Cerebellar cortex (tissue), 1 donor: Measurements from ENCODE around the gene SUN1.
"Not testable (repeated sequence)": the region's sequence is repeated elsewhere in the genome, so short reads cannot be mapped to it uniquely, and the experiment has no call there.

Experiments
- DNase-seq: peaks from one replicate; pipeline ENCODE4 v3.0.0-alpha.2; 2015; ENCODE audit warnings: low spot score

The SUN1 gene

GRCh38 chr7:832167-832967 is at the start of gene SUN1:
SUN1 (plus strand) TSS chr7:832476; CDS start chr7:832525, 49 bp downstream.
- no peak for DNase-seq

DNA sequence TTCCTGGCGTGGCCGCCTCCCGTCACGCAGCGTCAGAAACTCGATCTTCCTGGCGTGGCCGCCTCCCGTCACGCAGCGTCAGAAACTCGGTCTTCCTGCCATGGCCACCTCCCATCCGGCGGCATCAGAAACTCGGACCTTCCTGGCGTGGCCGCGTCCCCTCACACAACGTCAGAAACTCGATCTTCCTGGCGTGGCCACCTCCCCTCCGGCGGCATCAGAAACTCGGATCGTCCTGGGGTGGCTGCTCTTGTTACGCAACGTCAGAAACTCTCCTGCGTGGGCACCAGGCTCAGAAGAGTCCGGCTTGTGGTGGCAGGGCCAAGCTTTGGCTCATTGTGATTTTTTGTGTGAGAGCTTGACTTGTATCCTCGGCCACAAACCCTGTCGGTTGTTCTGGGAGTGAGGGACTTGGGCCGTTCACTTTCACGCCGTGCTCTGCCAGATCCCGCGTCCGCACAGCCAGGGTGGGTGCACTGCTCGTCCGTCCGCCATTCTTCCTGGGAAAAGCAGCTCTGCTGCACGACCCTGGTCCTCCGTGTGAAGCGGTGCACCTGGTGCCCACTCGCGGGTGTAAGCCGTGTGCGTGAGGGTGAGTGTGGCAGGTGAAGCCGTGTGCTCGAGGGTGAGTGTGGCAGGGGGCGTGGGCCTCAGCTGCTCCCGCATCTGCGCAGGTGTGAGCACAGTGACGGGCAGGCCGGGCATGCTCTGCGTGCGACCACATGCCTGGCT is 49.4 kb upstream of the SUN1 start:
- no peak for DNase-seq

DNA sequence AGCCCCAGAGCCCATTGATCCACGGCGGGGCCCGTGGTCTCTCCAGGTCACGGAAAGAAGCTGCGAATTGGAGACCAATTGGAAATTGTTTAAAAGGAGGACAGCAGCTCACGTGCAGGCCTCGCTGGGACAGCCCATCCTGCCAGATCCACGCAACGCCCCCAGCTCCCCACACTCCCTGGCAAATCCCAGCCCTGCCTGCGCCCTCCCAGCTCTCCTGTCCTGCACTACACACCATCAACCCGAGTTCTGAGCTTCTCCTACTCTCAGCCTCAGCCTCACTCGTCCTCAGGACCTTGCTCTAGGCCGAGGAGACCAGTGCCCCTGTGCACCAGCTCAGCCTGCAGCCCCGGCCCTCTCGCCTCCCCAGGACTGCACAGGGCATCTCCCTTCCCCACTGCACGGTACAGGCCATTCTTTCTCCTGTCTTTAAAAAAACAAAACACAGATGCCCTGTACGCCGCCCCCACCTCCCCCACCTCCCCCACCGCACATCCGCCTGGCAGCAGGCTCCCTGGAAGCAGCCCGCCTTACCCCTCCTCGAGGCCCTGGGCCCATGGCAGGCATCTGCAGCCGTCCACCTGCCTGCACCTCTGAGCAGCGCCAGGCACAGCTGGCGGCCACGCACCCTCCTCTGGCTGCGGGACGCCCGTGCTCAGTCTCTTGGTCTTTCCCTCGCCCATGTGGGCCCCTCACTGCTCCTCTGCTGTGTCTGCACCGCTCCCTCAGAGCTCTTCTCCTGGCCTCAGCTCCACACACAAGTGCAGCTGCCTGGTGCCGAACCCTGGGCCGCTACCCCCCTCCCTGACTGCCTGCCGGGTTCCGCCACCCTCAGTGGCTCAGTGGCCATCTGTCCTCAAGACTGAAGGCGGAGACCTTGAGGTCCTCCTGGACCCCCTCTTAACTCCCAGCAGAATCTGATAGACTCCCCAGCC is 48.5 kb upstream of the SUN1 start:
- no peak for DNase-seq

- no peak for DNase-seq
Measured at GRCh38 chr7:784971-785370, 47.3 kb upstream of the SUN1 start.

- no peak for DNase-seq
Measured at GRCh38 chr7:785416-785815, 46.9 kb upstream of the SUN1 start.

DNA sequence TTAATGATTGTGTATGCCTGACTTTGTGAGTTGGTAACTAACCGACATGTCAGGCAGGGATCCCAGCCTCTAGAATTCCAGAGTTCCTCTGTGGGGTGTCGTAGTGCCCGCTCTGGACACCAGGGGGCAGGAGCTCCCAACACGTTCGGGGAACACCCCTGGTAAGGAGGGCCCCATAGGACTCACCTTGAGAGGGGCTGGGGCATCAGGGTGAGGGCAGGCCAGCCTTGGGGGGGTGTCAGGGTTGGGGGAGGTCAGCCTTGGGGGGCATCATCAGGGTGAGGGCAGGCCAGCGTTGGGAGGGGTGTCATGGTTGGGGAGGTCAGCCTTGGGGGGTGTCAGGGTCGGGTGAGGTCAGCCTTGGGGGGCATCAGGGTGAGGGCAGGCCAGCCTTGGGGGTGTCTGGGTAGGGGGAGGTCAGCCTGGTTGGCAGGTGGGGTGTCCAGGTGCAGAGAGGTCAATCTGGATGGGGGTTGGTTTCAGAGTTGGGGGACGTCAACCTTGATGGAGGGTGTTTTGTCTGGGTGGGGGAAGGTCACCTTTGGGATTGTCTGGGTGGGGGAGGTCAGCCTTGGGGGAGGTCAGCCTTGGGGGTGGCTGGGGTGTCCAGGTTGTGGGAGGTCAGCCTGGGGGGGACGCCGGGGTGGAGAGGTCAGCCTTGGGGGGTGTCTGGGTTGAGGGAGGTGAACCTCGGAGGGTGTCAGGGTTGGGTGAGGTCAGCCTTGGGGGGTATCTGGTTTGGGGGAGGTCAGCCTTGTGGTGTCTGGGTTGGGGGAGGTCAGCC is 45.6 kb upstream of the SUN1 start:
- peak; percentile 53 for DNase-seq

DNA sequence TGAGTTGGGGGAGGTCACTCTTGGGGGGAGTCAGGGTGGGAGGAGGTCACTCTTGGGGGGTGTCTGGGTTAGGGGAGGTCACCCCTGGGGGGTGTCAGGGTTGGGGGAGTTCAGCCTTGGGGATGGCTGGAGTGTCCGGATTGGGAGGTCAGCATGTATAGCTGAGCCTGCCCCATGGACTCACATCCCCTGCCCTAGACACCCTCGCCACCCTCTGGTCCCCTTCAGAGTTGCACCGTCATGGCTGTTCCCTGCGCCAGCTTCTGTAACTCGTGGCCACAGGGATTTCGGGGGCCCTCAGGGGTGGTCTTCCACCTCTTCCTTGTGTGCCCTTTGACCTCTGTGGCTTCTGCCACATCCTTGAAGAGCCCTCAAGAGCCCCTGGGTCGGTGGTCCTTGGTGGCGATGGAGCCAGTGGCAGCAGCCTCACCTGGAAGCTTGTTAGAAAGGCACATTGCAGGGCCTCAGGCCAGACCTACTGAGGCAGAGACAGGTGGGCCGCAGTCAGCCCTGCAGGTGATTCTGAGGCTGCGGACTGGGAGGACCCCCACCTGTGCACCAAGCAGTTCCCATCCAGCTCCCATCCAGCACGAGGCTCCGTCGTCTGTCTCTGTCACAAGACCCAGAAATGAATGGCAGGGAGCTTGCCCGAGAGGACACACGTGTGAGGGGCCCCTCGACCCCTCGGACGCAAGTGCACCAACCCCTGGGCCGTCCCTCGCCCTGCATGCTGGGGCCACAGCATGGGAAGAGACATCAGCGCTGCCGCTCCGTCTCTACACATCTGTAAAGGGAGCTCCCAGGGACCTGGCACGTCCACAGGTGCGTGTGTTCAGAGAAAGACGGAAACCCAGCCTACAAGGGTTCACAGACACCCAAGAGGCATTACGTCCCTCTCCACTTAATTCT is 44.7 kb upstream of the SUN1 start:
- no peak for DNase-seq

DNA sequence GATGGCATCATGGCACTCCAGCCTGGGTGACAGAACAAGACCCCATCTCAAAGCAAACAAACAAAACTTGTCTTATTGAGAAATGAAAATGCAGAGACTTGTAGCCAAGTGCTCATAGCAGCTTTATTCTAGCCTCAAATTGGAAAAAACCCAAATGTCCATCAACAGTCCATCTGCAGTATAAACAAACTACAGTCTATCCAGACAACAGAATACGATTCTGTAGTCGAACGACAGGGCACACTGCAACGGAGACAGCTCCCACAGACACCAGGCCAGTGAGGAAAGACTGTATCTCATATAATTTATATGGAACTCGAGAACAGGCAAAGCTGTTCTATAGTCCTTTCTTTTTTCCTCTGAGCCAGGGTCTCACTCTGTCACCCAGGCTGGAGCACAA is 40.8 kb upstream of the SUN1 start:
- no peak for DNase-seq

DNA sequence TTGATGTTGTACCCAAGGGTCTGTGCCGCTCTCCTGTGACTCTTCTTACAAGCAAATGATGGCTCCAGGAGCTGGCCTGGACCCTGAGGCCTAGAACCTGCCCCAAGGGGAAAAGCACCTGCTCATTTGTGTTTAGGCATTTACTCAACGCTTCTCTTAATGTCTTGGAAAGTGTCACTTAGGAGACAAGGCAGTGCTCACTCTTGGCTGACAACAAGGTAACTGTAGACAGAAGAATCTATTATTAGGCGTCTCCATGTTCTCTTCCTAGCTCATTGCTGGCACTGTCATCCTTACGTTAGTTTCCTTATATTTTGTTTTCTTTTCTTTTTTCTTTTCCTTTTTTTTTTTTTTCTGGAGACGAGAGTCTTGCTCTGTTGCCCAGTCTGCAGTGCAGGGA is 38.1 kb upstream of the SUN1 start:
- DNase-seq: no peak

- DNase-seq: no peak
Measured at GRCh38 chr7:794671-795329, 37.5 kb upstream of the SUN1 start.

- not testable (repeated sequence) for DNase-seq
Measured at GRCh38 chr7:796434-797169, 35.7 kb upstream of the SUN1 start.

GRCh38 chr7:798921-799470 is 33.3 kb upstream of the SUN1 start:
- DNase-seq: no peak

- DNase-seq: no peak
Measured at GRCh38 chr7:800692-801091, 31.6 kb upstream of the SUN1 start.

DNA sequence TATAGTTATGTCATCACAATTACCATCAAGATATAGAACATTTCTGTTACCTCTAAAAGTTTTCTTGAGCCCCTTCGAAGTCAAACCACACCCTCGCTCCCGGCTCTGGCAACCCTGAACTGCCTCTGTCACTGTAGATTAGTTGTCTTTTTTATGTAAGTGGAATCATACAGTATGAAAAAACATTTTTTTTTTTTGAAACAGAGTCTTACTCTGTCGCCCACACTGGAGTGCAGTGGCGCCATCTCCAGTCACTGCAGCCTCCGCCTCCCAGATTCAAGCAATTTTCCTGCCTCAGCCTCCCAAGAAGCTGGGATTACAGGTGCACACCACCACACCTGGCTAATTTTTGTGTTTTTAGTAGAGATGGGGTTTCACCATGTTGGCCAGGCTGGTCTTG is 30.9 kb upstream of the SUN1 start:
- DNase-seq: not testable (repeated sequence)

DNA sequence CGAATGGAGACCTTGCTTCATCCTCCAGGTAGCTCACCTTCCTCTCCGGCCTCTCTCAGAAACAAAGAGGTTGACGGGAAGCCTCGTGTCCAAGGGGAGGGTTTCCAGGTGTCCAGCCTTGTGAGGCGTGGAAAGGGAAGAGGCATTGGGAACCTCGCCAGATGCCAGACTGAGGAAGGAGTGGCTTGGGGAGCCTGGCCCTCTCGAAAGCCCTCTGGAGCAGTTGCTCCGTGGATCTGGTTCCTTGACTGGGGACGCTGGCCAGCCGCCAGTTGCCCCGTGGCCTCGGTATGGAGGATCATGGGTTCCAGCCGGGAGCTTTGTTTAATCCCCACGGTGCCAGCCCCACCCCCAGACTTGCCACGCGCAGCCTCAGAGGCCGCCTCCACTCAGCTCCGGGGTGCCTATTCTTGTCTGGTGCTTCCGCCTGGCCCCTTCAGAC is 30.3 kb upstream of the SUN1 start:
- peak; percentile 51 for DNase-seq

GRCh38 chr7:802500-803242 is 29.6 kb upstream of the SUN1 start:
- no peak for DNase-seq

GRCh38 chr7:803243-803635 is 29.0 kb upstream of the SUN1 start:
- no peak for DNase-seq

GRCh38 chr7:803796-804195 is 28.5 kb upstream of the SUN1 start:
- DNase-seq: not testable (repeated sequence)
